GM21529 (cell line): ENCODE results near the gene SRP9.
A peak's percentile ranks its signal among the peaks of the same experiment; 100 is the strongest.
"Not testable (repeated sequence)": the region's sequence is repeated elsewhere in the genome, so short reads cannot be mapped to it uniquely, and the experiment has no call there.

Source experiments
- ATAC-seq: cut with Tn5 transposase; IDR thresholded peaks from one replicate; pipeline ENCODE4 v1.9.1; 2021; ENCODE audit not compliant: unreplicated experiment

Gene SRP9

DNA sequence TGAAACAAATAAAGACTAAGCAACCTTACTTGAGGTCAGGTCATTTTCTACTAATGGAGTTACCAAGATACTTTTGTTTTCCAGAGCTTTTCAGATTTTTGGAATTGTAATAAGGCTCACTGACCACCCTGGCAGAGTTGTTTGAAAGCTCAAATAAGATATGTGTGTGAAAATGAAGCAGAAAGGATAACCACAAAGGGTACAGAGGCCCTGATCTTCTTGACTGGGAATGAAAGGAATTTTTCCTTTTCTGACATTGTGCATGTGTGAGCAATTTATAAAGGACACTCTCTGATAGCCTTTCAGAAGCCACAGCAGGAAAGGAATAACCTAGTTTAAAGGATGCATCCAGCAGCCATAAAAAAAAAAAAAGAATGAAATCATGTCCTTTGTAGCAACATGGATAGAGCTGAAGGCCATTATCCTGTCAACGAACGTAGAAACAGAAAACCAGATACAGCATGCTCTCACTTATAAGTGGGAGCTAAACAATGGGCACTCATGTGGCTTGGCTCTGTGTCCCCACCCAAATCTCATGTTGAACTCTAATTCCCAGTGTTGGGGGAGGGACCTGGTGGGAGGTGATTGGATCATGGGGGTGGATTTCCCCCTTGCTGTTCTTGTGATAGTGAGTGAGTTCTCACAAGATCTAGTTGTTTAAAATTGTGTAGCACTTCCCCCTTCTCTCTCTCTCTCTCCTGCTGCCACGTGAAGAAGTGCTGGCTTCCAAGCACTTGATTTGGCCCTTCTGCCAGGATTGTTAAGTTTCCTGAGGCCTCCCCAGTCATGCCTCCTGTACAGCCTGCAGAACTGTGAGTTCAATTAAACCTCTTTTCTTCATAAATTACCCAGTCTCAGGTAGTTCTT is 3.1 kb upstream of the SRP9 start:
- ATAC-seq: no peak

DNA sequence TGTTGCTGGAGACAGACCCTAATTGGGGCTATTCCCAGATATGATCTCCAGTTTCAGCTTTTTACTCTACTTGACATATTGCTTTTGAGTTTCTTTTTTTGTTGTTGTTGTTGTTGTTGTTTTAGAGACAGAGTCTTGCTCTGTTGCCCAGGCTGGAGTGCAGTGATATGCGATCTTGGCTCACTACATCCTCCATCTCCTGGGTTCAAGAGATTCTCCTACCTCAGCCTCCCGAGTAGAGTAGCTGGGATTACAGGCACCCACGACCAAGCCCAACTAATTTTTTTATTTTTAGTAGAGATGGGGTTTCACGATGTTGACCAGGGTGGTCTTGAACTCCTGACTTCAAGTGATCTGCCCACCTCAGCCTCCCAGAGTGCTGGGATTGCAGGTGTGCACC is 1.3 kb upstream of the SRP9 start:
- no peak for ATAC-seq

DNA sequence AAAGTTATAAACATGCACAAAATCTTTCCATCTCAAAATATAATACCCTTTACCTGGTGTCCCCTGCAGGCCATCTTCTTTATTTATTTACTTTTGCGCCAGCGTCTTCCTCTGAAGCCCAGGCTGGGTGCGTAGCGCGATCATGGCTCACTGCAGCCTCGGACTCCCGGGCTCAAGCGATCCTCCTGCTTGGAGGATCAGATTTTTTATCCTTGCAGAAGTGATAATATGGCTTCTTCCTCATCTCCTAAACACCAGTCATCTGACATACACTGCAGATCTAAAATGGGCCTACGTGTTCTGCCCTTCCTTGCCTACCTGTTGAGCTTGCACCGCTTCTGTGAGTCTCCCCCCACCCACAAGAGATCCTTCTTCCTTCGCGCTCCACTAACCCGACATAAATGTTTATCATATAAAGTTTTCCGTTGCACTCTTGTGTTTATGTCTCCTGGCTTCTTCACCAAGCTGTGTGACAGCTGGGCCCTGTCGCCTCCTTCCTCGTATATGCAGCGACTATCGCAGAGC is 506 bp upstream of the SRP9 start:
- ATAC-seq: peak; percentile 13

DNA sequence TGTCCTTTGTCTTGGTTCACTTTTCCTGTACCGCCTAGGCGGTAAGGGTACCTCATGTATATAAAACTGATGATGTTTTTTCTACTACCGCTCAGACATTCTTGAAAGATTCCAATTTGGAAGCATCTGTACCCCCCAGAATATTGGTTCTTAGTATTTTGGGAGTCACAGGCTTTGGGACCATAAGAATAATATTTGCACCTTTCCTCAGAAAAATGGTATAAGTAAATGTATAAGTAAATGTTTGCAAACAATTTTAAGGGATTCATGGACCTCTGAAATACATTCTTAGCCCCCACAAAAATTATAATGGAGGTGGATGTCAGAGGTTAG is 677 bp downstream of the SRP9 start:
- no peak for ATAC-seq

DNA sequence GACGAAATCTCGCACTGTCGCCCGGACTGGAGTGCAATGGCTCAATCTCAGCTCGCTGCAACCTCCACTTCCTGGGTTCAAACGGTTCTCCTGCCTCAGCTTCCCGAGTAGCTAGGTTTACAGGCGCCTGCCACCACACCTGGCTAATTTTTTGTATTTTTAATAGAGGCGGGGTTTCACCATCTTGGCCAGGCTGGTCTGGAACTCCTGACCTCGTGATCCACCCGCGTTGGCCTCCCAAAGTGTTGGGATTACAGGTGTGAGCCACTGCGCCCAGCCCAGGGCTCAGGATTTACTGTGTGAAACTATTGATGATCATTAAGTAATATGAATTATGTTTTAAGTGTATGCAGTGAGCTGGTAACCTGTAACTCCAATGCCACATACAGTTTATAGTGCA is 1.5 kb downstream of the SRP9 start:
- ATAC-seq: not testable (repeated sequence)

DNA sequence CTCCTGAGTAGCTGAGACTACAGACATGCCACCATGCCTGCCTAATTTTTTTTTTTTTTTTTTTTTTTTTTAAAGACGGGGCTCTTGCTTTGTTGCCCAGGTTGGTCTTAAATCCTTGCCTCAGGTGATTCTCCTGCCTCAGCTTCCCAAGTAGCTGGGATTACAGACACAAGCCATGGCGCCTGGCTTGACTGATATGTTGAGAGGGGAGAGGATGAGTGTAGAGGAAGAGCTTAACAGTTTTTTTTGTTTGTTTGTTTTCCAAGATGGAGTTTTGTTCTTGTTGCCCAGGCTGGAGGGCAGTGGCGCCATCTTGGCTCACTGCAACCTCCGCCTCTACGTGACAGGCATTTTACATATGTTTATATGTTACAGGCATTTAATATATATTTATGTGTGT is 2.5 kb downstream of the SRP9 start:
- ATAC-seq: no peak

DNA sequence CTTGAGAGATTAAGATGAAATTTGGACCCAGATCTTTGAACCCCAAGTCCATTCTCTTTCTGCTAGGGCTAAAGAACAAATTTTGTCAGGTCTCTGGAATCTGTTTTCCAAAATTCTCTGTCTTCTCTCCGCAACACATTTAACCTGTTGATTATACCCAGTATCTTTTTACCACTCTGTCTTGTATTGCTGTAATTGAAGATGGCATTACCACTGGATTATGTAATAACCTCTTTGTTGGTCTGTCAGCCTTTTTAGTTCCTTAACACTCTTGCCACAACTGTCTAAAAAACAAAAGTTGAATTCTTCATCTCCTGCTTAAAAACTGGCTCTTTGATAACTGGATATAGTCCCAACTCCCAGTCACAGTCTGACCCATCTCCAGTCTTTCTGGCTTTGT is 3.0 kb downstream of the SRP9 start:
- no peak for ATAC-seq

DNA sequence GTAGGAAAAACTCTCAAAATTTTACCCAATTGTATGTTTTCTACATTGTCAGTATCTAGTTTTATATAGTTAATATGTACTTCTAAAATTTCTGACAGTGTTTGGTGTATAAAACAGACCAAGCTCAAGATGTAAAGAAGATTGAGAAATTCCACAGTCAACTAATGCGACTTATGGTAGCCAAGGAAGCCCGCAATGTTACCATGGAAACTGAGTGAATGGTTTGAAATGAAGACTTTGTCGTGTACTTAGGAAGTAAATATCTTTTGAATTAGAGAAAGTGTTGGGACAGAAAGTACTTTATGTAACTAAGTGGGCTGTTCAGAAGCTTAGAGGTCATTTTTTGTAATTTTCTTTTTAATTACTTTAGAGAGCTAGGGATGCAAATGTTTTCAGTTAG is 11.5 kb downstream of the SRP9 start:
- not testable (repeated sequence) for ATAC-seq

DNA sequence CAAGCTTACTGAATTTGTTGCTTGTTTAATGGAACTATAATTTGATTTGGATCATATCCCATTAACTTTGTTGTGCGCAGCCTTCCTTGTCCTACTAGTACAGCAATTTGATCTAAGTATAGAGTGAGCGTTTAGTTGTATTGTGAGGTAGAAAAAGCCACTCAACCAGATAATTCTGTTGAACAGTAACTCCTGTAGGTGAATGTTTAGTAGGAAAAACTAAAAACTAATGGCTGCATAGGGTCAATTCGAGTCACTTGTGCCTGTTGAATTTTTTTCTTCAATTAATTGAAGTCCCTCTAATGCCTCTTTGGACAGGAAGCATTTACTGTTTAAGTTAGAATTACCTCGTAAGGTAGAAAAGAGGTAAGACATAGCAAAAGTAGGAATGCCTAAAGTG is 17.3 kb downstream of the SRP9 start:
- ATAC-seq: no peak

DNA sequence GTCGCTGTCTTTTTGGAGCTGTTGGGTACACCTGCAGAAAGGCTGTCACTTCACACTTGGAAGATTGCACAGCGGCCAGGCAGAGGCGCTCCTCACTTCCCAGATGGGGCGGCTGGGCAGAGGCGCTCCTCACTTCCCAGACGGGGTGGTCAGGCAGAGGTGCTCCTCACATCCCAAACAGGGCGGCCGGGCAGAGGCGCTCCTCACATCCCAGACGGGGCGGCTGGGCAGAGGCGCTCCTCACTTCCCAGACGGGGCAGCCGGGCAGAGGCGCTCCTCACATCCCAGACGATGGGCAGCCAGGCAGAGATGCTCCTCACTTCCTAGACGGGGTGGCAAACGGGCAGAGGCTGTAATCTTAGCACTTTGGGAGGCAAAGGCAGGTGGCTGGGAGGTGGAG is 18.5 kb downstream of the SRP9 start:
- not testable (repeated sequence) for ATAC-seq

DNA sequence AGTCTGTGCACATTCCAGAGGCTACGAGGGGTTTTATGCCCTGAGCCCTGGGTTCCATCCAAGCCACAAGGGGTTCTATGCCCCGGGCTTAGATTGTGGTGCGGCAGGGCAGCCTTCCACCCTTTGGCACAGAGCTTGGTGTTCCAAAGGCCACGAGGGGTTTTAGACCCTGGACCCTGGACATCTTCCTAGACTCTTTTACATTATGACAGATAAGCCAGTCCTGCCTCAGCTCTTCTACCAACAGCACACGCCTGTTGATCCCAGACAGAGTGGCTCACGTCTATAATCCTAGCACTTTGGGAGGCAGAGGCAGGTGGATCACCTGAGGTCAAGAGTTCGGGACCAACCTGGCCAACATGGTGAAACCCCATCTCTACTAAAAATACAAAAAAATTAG is 23.5 kb downstream of the SRP9 start:
- ATAC-seq: not testable (repeated sequence)

DNA sequence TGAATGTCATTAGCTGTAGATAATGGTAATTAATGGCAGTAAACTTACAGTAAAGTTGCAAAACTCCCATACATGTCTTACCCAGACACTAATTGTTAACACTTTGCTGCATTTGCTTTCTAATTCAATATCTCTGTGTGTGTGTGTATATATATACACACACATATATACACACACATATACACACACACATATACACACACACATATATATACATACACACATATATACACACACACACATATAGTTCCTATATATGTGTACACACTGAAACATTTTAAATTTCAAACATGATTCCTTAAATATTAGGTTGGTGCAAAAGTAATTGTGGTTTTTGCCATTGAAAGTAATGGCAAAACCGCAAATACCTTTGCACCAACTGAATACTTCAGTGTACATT is 28.6 kb downstream of the SRP9 start:
- no peak for ATAC-seq

DNA sequence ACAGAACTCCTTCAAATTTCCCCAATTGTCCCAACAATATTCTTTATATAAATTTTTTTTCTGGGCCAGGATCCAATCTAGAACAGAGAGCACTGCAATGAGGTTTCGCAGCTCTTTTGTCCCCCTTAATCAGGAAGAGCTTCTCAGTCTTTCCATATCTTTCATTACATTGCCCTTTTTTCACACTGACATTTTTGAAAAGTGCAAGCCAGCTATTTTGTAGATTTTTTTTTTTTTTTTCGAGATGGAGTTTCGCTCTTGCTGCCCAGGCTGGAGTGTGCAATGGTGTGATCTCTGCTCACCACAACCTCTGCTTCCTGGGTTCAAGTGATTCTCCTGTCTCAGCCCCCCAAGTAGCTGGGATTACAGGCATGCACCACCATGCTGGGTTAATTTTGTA is 29.1 kb downstream of the SRP9 start:
- ATAC-seq: not testable (repeated sequence)

DNA sequence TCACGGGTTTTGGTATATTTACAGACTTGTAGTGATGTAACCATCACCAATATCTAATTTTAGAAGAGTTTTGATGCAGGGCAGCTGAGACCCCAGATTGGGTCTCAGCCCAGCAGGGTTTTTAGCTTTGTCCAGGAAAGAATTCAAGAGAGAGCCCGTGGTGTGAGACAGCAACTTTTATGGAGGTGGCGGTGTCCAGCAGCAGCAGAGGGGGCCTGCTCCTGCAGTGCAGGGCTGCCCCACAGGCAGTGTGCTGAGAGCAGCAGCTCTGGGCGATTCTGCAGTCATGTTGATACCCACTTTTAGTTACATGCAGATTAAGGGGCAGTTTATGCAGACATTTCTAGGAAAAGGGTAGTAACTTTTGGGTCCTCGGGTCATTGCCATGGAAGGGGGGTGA is 30.5 kb downstream of the SRP9 start:
- no peak for ATAC-seq

DNA sequence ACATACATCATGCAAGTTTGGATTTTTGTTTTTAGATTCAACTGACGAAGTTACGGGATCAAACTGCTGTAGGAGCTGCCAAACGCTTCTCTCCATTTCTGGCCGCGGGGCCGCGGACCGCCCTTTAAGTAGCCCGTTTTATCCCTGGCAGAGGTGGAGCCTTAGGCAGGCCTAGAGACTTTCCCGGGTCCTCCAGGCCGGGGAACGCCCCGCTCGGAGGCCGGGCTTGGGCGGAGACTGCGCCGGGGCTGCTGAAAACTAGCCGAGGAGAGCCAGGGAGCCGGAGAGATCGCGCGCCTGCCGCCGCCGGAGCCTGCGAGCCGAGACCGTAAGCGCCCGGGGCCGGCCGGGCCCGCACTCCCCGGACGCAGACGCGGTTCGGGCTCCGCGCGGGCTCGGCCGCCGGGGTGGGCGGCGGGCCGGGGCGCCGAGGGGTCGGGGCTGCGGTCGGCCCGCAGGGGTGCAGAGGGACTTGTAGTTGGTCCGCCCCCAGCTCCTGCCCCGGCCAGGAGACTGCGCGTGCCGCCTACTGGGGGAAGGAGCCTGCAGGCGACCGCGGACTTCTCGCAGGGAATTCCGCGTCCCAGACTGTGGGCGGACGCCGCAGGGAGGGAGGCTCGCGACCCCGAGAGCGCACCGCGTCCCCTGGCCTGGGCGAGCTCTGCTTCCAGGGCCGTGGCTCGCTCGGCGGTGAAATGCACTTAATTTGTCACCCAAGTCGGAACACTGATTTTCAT is 32.4 kb downstream of the SRP9 start, which contains the start of gene EPHX1:
TSS of gene EPHX1 (plus strand) at position 283 of the 737 bp plus-strand sequence. CDS start 18,606 bp downstream, outside the sequence.
- peak; percentile 97 for ATAC-seq

DNA sequence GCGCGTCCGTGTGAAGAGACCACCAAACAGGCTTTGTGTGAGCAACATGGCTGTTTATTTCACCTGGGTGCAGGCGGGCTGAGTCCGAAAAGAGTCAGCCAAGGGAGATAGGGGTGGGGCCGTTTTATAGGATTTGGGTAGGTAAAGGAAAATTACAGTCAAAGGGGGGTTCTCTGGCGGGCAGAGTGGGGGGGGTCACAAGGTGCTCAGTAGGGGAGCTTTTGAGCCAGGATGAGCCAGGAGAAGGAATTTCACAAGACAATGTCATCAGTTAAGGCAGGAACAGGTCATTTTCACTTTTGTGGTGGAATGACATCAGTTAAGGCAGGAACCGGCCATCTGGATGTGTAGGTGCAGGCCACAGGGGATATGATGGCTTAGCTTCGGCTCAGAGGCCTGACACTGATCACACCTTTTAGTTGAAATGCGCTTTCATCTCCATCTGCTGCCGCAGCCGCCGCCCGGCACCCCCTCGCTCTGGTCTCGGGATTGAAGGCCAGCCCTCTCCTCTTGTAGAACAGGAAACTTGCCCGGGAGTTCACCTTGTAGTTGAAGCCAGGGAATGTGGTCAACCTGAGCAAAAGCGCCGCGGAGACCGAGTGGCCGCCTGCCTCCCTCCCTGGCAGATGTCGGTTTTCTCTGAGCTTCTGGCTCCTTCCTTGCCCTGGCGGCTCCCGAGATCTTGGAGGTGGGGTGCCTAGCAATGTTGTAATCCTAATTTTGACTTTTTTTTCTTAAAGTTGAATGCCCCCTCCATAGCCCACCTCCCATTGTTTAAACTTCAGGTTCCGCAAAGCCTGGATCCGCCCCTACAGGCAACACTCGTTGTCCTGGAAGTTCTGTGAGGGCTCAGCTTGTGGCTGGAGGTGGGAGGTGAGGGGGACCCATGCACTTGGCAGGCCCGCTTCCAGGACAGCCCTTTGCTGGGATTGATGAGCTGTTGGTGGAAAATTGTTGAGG is 33.2 kb downstream of the SRP9 start:
- not testable (repeated sequence) for ATAC-seq

DNA sequence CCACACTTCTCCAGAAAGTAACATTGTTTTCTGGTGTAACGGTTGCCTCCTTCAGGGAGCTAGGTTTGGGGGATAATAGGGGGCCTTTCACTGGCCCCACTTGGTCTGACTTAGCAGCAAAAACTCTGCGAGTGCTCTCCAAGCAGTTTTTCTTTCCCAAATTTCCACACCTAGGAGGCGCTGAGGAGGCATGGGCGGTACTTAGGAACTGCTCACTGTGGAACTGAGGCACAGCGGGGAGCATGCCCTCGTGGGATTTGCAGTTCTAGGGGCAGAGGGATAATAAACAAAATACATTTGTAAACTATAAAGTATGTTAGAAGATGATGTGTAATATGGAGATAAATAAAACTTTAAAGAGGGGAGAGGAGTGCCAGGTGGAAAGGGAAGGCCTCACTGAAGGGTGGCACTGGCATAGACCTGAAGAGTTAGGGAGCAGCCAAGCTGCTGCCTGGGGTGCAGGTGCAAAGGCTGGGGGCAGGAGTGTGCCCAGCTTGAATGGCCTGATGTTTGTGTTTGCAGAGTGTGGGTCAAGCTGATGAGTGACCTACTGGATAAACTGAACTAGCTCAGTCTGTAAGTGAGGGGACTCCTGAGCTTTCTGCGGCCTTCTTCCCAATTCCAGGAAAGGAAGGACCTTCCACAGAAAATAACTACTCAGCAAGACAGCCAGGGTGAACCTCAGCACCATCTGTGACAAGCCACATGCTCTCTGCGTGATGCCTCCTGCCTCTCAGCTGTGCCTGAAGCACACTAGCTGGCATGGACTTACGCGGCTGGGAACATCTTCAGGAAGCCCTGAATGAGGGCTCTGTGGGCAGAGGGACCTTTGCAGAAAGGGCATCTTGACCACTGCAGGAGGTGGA is 34.2 kb downstream of the SRP9 start:
- ATAC-seq: no peak

DNA sequence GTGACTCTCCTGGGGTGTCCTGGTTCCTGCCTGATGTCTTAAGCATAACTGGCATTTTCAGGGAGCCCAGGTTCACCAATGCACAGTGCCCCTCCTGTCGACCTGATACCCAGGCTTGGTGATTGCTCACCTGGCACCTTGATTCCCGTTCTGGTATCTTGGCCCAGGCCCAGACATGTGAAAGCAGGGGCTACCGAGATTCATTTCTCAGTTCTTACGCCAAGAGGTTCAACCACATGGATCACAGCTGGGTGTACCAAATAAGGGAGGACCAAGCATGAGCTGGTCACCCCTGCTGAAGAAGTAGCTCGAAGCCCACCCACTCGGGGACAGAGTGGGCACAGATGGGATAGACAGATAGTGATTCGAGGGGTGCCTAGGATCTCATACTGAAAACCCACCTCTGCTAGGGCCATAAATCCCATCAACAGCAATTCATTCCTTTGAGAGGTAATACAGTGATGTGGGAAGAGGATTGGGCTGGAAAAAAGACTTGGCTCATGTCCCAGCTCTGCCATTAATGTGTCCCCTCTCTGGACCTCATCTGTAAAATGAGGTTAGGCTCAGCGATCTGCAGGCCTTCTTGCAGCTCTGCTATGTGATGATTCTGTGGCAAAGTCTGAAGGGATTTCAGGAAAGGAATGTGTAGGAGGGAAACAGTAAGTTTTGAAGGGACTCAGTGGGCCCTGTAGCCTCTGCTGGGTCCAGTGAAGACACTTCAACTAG is 35.0 kb downstream of the SRP9 start:
- ATAC-seq: no peak

DNA sequence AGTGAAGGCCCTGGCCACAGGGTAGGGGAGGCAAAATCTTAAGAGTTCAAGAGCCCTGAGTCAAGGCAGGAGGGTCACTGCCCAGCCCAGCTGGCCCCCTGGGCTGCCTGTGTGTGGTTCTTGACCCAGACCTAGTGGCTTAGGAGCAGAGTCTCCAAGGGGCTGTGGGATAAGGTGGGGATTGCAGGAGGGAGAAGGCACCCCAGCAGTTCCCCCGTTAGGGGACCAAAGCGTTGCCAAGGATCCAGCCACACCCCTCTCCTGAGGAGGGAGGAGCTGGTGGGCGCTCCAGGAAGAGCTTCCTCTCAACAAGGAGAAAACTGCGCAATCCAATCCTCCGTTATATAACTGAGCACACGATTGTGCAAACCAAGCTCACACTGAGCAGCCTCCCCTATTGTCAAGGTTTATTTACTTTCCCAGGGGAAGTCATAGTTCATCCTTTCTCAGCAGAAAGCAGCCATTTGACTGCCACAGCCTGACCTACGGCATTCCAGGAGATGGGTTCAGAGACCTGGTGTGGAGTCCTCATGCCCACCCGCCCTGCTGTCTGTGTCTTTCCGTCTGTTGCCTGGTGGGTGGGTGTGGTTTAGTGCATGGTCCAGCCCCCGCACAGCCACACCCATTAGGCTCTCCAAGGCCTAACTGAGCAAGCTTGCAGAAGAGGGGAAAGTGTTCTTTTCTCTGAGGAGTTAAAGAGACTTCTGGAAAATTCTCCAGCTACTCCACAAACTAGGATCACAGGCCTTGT is 35.8 kb downstream of the SRP9 start:
- no peak for ATAC-seq
